GM12878 (cell line): ENCODE data around the gene SAMSN1. TPM values are rescaled to one million over a fixed set of nuclear protein-coding genes. Genes with fewer than 3 reads are reported as not detected.

Source experiments
- ATAC-seq: fragments of 200-7000 bp; cut with Tn5 transposase; 3 replicates; pipeline ENCODE4 v1.9.1; 2020; ENCODE audit warnings: mild to moderate bottlenecking, moderate library complexity
- BruUV-seq: library from RNA; stranded (reverse); fragments of 400-500 nt; replicated peaks from 2 replicates; lab custom pipeline; 2021; lab: Mats Ljungman, UMichigan
- CTCF ChIA-PET: fragments of 300-600 bp; sonication (Branson Sonifier 250); formaldehyde crosslinking; extraction: SDS; loops from one replicate; lab custom pipeline; 2021; ENCODE audit warnings: inconsistent platforms; lab: Yijun Ruan, JAX
- POLR2A ChIA-PET: fragments of 350-600 bp; formaldehyde crosslinking; extraction: SDS; loops from one replicate; lab custom pipeline; 2021; ENCODE audit warnings: inconsistent platforms; lab: Charles Lee
- RAD21 ChIA-PET: fragments of 300-600 bp; sonication (Branson Sonifier 250); formaldehyde crosslinking; loops from one replicate; lab custom pipeline; 2023; ENCODE audit warnings: antibody characterized with exemption; ENCODE audit not compliant: unreplicated experiment; lab: Charles Lee
- SMC1A ChIA-PET: fragments of 300-600 bp; sonication (Branson Sonifier 250); formaldehyde crosslinking; loops from one replicate; lab custom pipeline; 2023; ENCODE audit not compliant: unreplicated experiment, uncharacterized antibody; lab: Charles Lee
- DNase-seq: peaks from one replicate; pipeline ENCODE4 v3.0.0-alpha.2; 2011; ENCODE audit warnings: low read depth, low spot score
- FAIRE-seq: peaks from 3 replicates; lab custom pipeline; 2011; peaks lifted over from hg19 to GRCh38; lab: Jason Lieb, UNC
- H2AFZ ChIP-seq: 2 replicates; pipeline ENCODE4 v1.6.0; 2011; ENCODE audit warnings: low read depth, low read length, control low read depth; ENCODE audit not compliant: control insufficient read depth
- H3K27ac ChIP-seq: 2 replicates; pipeline ENCODE4 v1.5.1; 2011; ENCODE audit warnings: control low read depth; ENCODE audit not compliant: control insufficient read depth, insufficient read depth
- H3K27me3 ChIP-seq, 2 experiments: replicated peaks in 1 of 2; 2 replicates each; pipeline versions ENCODE4 v1.6.0 to v1.6.1; 2011; ENCODE audit warnings: low read length in 1 of 2; ENCODE audit not compliant: control insufficient read depth in 2 of 2, insufficient read depth in 2 of 2
- H3K36me3 ChIP-seq, 2 experiments: 2 replicates each; pipeline ENCODE4 v1.5.1; 2011; ENCODE audit warnings: low read length in 1 of 2; ENCODE audit not compliant: control insufficient read depth in 2 of 2, insufficient read depth in 2 of 2
- H3K4me1 ChIP-seq: 2 replicates; pipeline ENCODE4 v1.6.1; 2011; ENCODE audit warnings: mild to moderate bottlenecking, low read length, moderate library complexity, mixed read lengths; ENCODE audit not compliant: control insufficient read depth, insufficient read depth
- H3K4me2 ChIP-seq: 2 replicates; pipeline ENCODE4 v1.6.0; 2011; ENCODE audit warnings: control low read depth; ENCODE audit not compliant: control insufficient read depth, insufficient read depth
- H3K4me3 ChIP-seq: fragments of 200-600 bp; sonication (generic); 2 replicates; pipeline ENCODE4 v1.5.1; 2016
- H3K79me2 ChIP-seq: 2 replicates; pipeline ENCODE4 v1.6.0; 2011; ENCODE audit warnings: low read length; ENCODE audit not compliant: control insufficient read depth, insufficient read depth
- H3K9ac ChIP-seq: 2 replicates; pipeline ENCODE4 v1.8.0; 2011; ENCODE audit warnings: low read length, control low read depth, mixed read lengths; ENCODE audit not compliant: control insufficient read depth, insufficient read depth
- H3K9me3 ChIP-seq: replicated peaks from 3 replicates; pipeline ENCODE4 v1.5.1; 2011; ENCODE audit warnings: mild to moderate bottlenecking, low read length; ENCODE audit not compliant: control insufficient read depth, insufficient read depth
- H4K20me1 ChIP-seq: 2 replicates; pipeline ENCODE4 v1.6.0; 2011; ENCODE audit not compliant: control insufficient read depth, insufficient read depth
- CBX5 ChIP-seq: sonication (generic); IDR thresholded peaks from 2 replicates; pipeline ENCODE4 v1.6.1; 2016; ENCODE audit warnings: low read depth, moderate library complexity, mild to moderate bottlenecking, inconsistent platforms
- EGR1 ChIP-seq, 2 experiments: IDR thresholded peaks; 1 replicate in 1 of 2; 2 replicates in 1 of 2; pipeline ENCODE4 v1.6.1; 2011 to 2012; ENCODE audit warnings: low read depth in 2 of 2, low read length in 2 of 2, borderline replicate concordance in 1 of 2, mild to moderate bottlenecking in 1 of 2, moderate library complexity in 1 of 2
- GATAD2B ChIP-seq: fragments of 450-650 bp; conservative IDR thresholded peaks from 2 replicates; pipeline ENCODE4 v1.6.1; 2017; ENCODE audit warnings: low read depth, mild to moderate bottlenecking, moderate library complexity
- NBN ChIP-seq: fragments of 450-650 bp; IDR thresholded peaks from 2 replicates; pipeline ENCODE4 v1.6.1; 2016
- NFXL1 ChIP-seq: fragments of 450-650 bp; IDR thresholded peaks from 2 replicates; pipeline ENCODE4 v1.6.1; 2017; ENCODE audit warnings: antibody characterized with exemption, mild to moderate bottlenecking, borderline replicate concordance
- NFYA ChIP-seq: IDR thresholded peaks from 2 replicates; pipeline ENCODE4 v1.6.1; 2011; ENCODE audit warnings: low read depth, mild to moderate bottlenecking, low read length, improper control_type of control experiment, borderline replicate concordance
- NR2C1 ChIP-seq: fragments of 450-650 bp; IDR thresholded peaks from 2 replicates; pipeline ENCODE4 v1.6.1; 2017; ENCODE audit warnings: antibody characterized with exemption, mild to moderate bottlenecking, moderate library complexity
- POLR2A ChIP-seq: IDR thresholded peaks from 2 replicates; pipeline ENCODE4 v1.6.1; 2011; ENCODE audit warnings: low read depth, mild to moderate bottlenecking, low read length
- RAD51 ChIP-seq: fragments of 450-650 bp; IDR thresholded peaks from 2 replicates; pipeline ENCODE4 v1.6.1; 2016; ENCODE audit warnings: moderate library complexity, mild to moderate bottlenecking, inconsistent platforms
- SMARCA5 ChIP-seq: fragments of 450-650 bp; IDR thresholded peaks from 2 replicates; pipeline ENCODE4 v1.6.1; 2017; ENCODE audit warnings: mild to moderate bottlenecking
- SP1 ChIP-seq: IDR thresholded peaks from one replicate; pipeline ENCODE4 v1.6.1; 2011; ENCODE audit warnings: low read depth, low read length
- SRF ChIP-seq, 2 experiments: IDR thresholded peaks; 2 replicates each; pipeline ENCODE4 v1.6.1; 2011; ENCODE audit warnings: low read depth in 2 of 2, low read length in 2 of 2, mild to moderate bottlenecking in 1 of 2, moderate library complexity in 1 of 2
- SUZ12 ChIP-seq: fragments of 200-600 bp; sonication (generic); IDR thresholded peaks from one replicate; pipeline ENCODE4 v1.6.1; 2018; ENCODE audit warnings: antibody characterized with exemption, mild to moderate bottlenecking; ENCODE audit not compliant: unreplicated experiment
- TBL1XR1 ChIP-seq: IDR thresholded peaks from 2 replicates; pipeline ENCODE4 v1.6.1; 2012; ENCODE audit warnings: low read depth, low read length, improper control_type of control experiment
- YBX1 ChIP-seq: fragments of 450-650 bp; IDR thresholded peaks from 2 replicates; pipeline ENCODE4 v1.6.1; 2016; ENCODE audit warnings: antibody characterized with exemption
- ZBTB11 ChIP-seq: fragments of 450-650 bp; formaldehyde crosslinking; IDR thresholded peaks from 2 replicates; pipeline ENCODE4 v1.5.0; 2022; ENCODE audit warnings: mild to moderate bottlenecking, missing genetic modification characterization
- ZNF274 ChIP-seq: IDR thresholded peaks from one replicate; pipeline ENCODE4 v1.8.0; 2011; ENCODE audit not compliant: insufficient read length, insufficient read depth
- WGBS: methylation state at CpG from one replicate; pipeline ENCODE4 v1.1.6; 2016; ENCODE audit warnings: low lambda C conversion rate; ENCODE audit not compliant: insufficient replicate concordance, insufficient coverage; ENCODE audit errors: missing lambda C conversion rate; 5-methylcytosine and 5-hydroxymethylcytosine counted together
- in situ Hi-C: fragments of 300-500 bp; cut with MboI; formaldehyde crosslinking; loops from 9 replicates; pipeline ENCODE4 v1.14.3; 2018; ENCODE audit warnings: mixed read lengths
- intact Hi-C: fragments of 100-400 bp; cut with micrococcal nuclease; formaldehyde crosslinking; loops from one replicate; pipeline ENCODE4 v1.14.2; 2022; ENCODE audit not compliant: unreplicated experiment
- polyA plus RNA-seq, 11 experiments: library from polyadenylated mRNA; depleted of rRNA in 4 of 11; unstranded in 6 of 11; stranded (reverse) in 5 of 11; fragments of >200 nt; fragmentation: Nextera tagmentation in 4 of 11; fragmentation: Illumina TruSeq in 1 of 11; extraction: Ambion mirVana in 4 of 11; extraction: Trizol in 1 of 11; gene quantifications; 1 replicate in 1 of 11; 2 replicates in 10 of 11; pipeline versions ENCODE4 v1.2.1 to v1.2.3, GENCODE V29; 2011 to 2016; ENCODE audit warnings: inconsistent platforms in 2 of 11, missing spikeins in 2 of 11, low read depth in 1 of 11
- total RNA-seq, 4 experiments: library from RNA; depleted of rRNA in 3 of 4; stranded (reverse); fragments of >200 nt in 3 of 4; fragmentation: Illumina TruSeq in 1 of 4; extraction: Trizol in 1 of 4; gene quantifications; 2 replicates each; pipeline versions ENCODE4 v1.2.1 to v1.2.3, GENCODE V29; 2013 to 2021
- TF ChIP-seq, protein P1 (sequence below): fragments of 450-650 bp; IDR thresholded peaks from 2 replicates; pipeline ENCODE4 v1.6.1; 2016; ENCODE audit warnings: mild to moderate bottlenecking, moderate library complexity, borderline replicate concordance

Gene SAMSN1
- total and polyA plus RNA-seq, 10 of the 15 experiments (the other 5 are each of a cell fraction or from before 2014, with no cell fraction given) = 23.2 to 102 (median 44.9) TPM

DNA sequence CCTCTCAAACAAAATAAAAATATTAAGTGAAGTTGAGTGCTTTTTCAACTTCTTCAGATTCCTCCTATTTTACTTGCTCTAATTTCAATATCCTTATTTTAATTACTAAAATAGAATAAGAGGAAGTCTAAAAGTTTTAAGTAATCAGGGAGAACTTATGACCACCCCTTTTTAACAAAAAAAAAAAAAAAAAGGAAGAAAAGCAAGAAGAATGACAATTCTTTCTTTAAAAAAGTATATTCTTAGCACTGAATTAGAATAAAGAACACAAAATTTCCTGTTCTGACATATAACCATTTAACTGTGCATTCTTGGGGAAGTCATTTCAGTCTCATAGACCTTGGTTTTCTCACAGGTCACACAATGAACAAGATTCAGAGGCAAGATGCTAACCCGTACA is 46.8 kb downstream of the SAMSN1 start (continued):
- TF ChIP-seq ZBTB11 (CRISPR knock-in tag) = no peak
- no peak for TF ChIP-seq EGR1 (IDR thresholded peaks at IDR 0.05; ENCODE audit: borderline replicate concordance in 1 of 2, low read depth in 2 of 2, low read length in 2 of 2)
- no peak for TF ChIP-seq NR2C1
- TF ChIP-seq GATAD2B = no peak
- no peak for TF ChIP-seq RAD51
- TF ChIP-seq SP1 = no peak
- no peak for TF ChIP-seq YBX1

DNA sequence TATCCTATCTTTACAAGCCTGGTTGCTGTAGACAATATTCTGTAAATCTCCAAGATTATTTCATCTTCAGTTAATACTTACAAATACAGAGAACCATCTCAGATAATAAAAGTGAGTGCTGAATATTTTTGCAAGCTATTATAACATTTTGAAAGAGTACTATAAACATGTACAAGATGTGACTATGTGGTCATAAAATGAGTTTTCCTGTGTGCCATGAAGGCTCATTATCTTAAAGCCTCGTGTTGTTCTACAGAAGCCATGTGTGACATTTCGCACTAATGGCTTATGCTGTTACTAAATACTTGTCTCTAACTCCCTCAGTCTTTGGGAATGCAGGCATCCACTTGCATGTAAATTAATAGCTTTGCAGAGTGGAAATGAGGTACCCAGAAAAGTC is 48.3 kb downstream of the SAMSN1 start:
- Histone ChIP-seq H3K4me1 (no peaks in the 10 kb centered on the region), H3K4me2 (no peak overlapping the region), H3K27me3 (no peaks in the 10 kb centered on the region), H3K79me2 (no peaks in the 10 kb centered on the region; the same call in 1 of the 2 replicates), H3K27ac (no peak overlapping the region), H3K4me3 (no peak overlapping the region), H4K20me1 (no peaks in the 10 kb centered on the region), H3K9me3 (no peaks in the 10 kb centered on the region), H3K36me3 (peaks cover 7 to 45% of the 10 kb centered on the region in 2 experiments), H2AFZ (no peak overlapping the region), H3K9ac (no peak overlapping the region)
- POLR2A ChIA-PET = no interaction called here
- ATAC-seq (no peak), FAIRE-seq (no peak), DNase-seq (no peak)
- BruUV-seq = no TSS peak
- intact Hi-C loops (no loop called here), in situ Hi-C loops (no loop called here)
- SMC1A ChIA-PET = interaction anchor here (0.9 kb wide), 1 partner anchor 17 kb away, joined by 3 read pairs; no protein-coding TSS in a partner anchor
- CTCF ChIA-PET = no interaction called here
- RAD21 ChIA-PET = no interaction called here
- 97% methylated on average over 2 of the region's 2 CpGs for WGBS
- TF ChIP-seq SRF (IDR thresholded peaks at IDR 0.05; ENCODE audit: low read depth in 2 of 2, low read length in 2 of 2) (no peak), ZNF274 (no peak), POLR2A (no peak), RAD51 (no peak), NBN (no peak), SUZ12 (no peak), NFXL1 (no peak), NFYA (no peak), SMARCA5 (no peak), TBL1XR1 (no peak), CBX5 (no peak)
- TF ChIP-seq, protein P1, sequence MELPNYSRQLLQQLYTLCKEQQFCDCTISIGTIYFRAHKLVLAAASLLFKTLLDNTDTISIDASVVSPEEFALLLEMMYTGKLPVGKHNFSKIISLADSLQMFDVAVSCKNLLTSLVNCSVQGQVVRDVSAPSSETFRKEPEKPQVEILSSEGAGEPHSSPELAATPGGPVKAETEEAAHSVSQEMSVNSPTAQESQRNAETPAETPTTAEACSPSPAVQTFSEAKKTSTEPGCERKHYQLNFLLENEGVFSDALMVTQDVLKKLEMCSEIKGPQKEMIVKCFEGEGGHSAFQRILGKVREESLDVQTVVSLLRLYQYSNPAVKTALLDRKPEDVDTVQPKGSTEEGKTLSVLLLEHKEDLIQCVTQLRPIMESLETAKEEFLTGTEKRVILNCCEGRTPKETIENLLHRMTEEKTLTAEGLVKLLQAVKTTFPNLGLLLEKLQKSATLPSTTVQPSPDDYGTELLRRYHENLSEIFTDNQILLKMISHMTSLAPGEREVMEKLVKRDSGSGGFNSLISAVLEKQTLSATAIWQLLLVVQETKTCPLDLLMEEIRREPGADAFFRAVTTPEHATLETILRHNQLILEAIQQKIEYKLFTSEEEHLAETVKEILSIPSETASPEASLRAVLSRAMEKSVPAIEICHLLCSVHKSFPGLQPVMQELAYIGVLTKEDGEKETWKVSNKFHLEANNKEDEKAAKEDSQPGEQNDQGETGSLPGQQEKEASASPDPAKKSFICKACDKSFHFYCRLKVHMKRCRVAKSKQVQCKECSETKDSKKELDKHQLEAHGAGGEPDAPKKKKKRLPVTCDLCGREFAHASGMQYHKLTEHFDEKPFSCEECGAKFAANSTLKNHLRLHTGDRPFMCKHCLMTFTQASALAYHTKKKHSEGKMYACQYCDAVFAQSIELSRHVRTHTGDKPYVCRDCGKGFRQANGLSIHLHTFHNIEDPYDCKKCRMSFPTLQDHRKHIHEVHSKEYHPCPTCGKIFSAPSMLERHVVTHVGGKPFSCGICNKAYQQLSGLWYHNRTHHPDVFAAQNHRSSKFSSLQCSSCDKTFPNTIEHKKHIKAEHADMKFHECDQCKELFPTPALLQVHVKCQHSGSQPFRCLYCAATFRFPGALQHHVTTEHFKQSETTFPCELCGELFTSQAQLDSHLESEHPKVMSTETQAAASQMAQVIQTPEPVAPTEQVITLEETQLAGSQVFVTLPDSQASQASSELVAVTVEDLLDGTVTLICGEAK = no peak
